DOHH2 (cell line): ENCODE results near the gene CEL.

Source experiments
- H3F3A ChIP-seq: fragments of 200-600 bp; sonication (generic), shearing (Covaris generic); 2 replicates; pipeline ENCODE4 v1.6.0; 2016; ENCODE audit warnings: antibody characterized with exemption, mild to moderate bottlenecking; ENCODE audit not compliant: control insufficient read depth, insufficient read depth
- H3K27ac ChIP-seq: fragments of 200-600 bp; sonication (generic); 2 replicates; pipeline ENCODE4 v1.5.1; 2014; ENCODE audit warnings: low read depth, mild to moderate bottlenecking, low read length, moderate library complexity
- H3K27me3 ChIP-seq: fragments of 200-600 bp; sonication (generic); 2 replicates; pipeline ENCODE4 v1.6.1; 2014; ENCODE audit warnings: mild to moderate bottlenecking, low read length, mixed read lengths; ENCODE audit not compliant: control insufficient read depth
- H3K36me3 ChIP-seq: fragments of 200-600 bp; sonication (generic); 2 replicates; pipeline ENCODE4 v1.6.1; 2014; ENCODE audit warnings: mild to moderate bottlenecking, low read length, moderate library complexity, mixed read lengths; ENCODE audit not compliant: control insufficient read depth
- H3K4me1 ChIP-seq: fragments of 200-600 bp; sonication (generic); 2 replicates; pipeline ENCODE4 v1.6.1; 2014; ENCODE audit warnings: mild to moderate bottlenecking, low read length, mixed read lengths; ENCODE audit not compliant: control insufficient read depth
- H3K4me2 ChIP-seq: fragments of 200-600 bp; sonication (generic); 2 replicates; pipeline ENCODE4 v1.6.0; 2014; ENCODE audit warnings: mild to moderate bottlenecking, low read length, moderate library complexity
- H3K4me3 ChIP-seq: fragments of 200-600 bp; sonication (generic); 2 replicates; pipeline ENCODE4 v1.5.1; 2014; ENCODE audit warnings: mild to moderate bottlenecking, low read length, mixed read lengths
- H3K79me2 ChIP-seq: fragments of 200-600 bp; sonication (generic); 2 replicates; pipeline ENCODE4 v1.6.1; 2014; ENCODE audit warnings: mild to moderate bottlenecking, low read length, mixed read lengths; ENCODE audit not compliant: control insufficient read depth
- H3K9me2 ChIP-seq: fragments of 200-600 bp; sonication (generic); replicated peaks from 2 replicates; pipeline ENCODE4 v1.6.1; 2014; ENCODE audit warnings: mild to moderate bottlenecking, low read length, mixed read lengths; ENCODE audit not compliant: control insufficient read depth
- H3K9me3 ChIP-seq: fragments of 200-600 bp; sonication (generic); 2 replicates; pipeline ENCODE4 v1.6.1; 2014; ENCODE audit warnings: antibody characterized with exemption, low read length, mixed read lengths; ENCODE audit not compliant: control insufficient read depth, insufficient read depth
- H4K20me1 ChIP-seq: fragments of 200-600 bp; sonication (generic); 2 replicates; pipeline ENCODE4 v1.6.0; 2014; ENCODE audit warnings: low read depth, mild to moderate bottlenecking, antibody characterized with exemption, low read length, moderate library complexity; ENCODE audit not compliant: control insufficient read depth, insufficient read depth
- CTCF ChIP-seq: fragments of 200-600 bp; sonication (generic); IDR thresholded peaks from one replicate; pipeline ENCODE4 v1.5.1; 2014; ENCODE audit warnings: antibody characterized with exemption, mild to moderate bottlenecking, low read depth, low read length; ENCODE audit not compliant: poor library complexity, severe bottlenecking
- EZH2phosphoT487 ChIP-seq: fragments of 200-600 bp; sonication (generic); IDR thresholded peaks from 2 replicates; pipeline ENCODE4 v1.6.1; 2017; ENCODE audit warnings: borderline replicate concordance, mild to moderate bottlenecking, antibody characterized with exemption, low read length, moderate library complexity, mixed read lengths

Gene CEL

GRCh38 chr9:133057006-133057405, 4.8 kb upstream of the CEL start:
- TF ChIP-seq CTCF (no peak), EZH2phosphoT487 (no peak)
- no peak overlapping the region for H3K27ac ChIP-seq
- H3K27me3 ChIP-seq = no peaks in the 10 kb centered on the region
- no peak overlapping the region for H3K4me3 ChIP-seq
- H4K20me1 ChIP-seq = no peaks in the 10 kb centered on the region
- H3F3A ChIP-seq = no peaks in the 10 kb centered on the region
- no peaks in the 10 kb centered on the region for H3K79me2 ChIP-seq
- H3K9me3 ChIP-seq = no peaks in the 10 kb centered on the region
- H3K4me2 ChIP-seq = no peak overlapping the region
- H3K9me2 ChIP-seq = no peaks in the 10 kb centered on the region
- H3K4me1 ChIP-seq = peaks cover 19% of the 10 kb centered on the region
- peaks cover 48% of the 10 kb centered on the region for H3K36me3 ChIP-seq

- Histone ChIP-seq H3K4me2 (no peak overlapping the region), H4K20me1 (no peaks in the 10 kb centered on the region), H3K4me3 (no peak overlapping the region), H3K36me3 (peaks cover 43% of the 10 kb centered on the region), H3K4me1 (peaks cover 19% of the 10 kb centered on the region), H3K27me3 (no peaks in the 10 kb centered on the region), H3K79me2 (no peaks in the 10 kb centered on the region), H3K9me3 (no peaks in the 10 kb centered on the region), H3K9me2 (no peaks in the 10 kb centered on the region), H3K27ac (no peak overlapping the region), H3F3A (no peaks in the 10 kb centered on the region)
- TF ChIP-seq CTCF = no peak
- no peak for TF ChIP-seq EZH2phosphoT487
These were observed 4.2 kb upstream of the CEL start for GRCh38 chr9:133057553-133057952.

DNA sequence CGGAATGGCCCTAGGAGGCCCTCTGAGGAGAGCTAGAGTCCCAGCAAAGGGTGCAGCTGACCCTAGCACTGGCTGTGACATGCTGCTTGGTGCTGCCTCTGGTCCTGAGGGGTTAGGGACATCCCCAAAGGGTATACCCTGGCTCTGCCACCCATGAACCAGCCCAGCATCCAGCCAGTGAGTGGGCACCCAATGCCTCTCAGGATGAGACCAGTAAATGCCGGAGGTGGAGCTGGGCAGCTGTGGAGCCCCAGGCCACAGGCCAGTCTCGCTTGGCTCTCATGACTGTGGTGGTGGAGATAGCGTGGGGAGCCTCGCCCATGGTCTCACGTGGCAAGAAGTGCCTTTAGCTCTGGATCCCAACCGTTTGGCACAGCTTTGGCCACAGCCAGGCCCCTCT, 3.7 kb upstream of the CEL start:
- TF ChIP-seq EZH2phosphoT487 = no peak
- no peak for TF ChIP-seq CTCF
- Histone ChIP-seq H3K27me3 (no peaks in the 10 kb centered on the region), H3K4me3 (no peak overlapping the region), H3K27ac (no peak overlapping the region), H3K79me2 (no peaks in the 10 kb centered on the region), H3K9me3 (no peaks in the 10 kb centered on the region), H3K9me2 (no peaks in the 10 kb centered on the region), H3K36me3 (peaks cover 43% of the 10 kb centered on the region), H3K4me2 (no peak overlapping the region), H4K20me1 (no peaks in the 10 kb centered on the region), H3F3A (no peaks in the 10 kb centered on the region), H3K4me1 (peaks cover 19% of the 10 kb centered on the region)
